Right lobe of liver (tissue), 6 donors: ENCODE measurements around the gene CAMK2B. TPM values are rescaled to one million over a fixed set of nuclear protein-coding genes. Genes with fewer than 3 reads are reported as not detected.
A peak's percentile ranks its signal among the peaks of the same experiment; 100 is the strongest.

Source experiments
- ATAC-seq, 4 donors: fragments of 200-7000 bp; cut with Tn5 transposase; one replicate each; pipeline ENCODE4 v1.9.1; 2020; ENCODE audit warnings: mild to moderate bottlenecking in 4 of 4, moderate library complexity in 4 of 4
- DNase-seq, 3 donors: peaks; one replicate each; pipeline ENCODE4 v3.0.0-alpha.2; 2020
- H3K27ac ChIP-seq, 3 donors: fragments of 200-600 bp; one replicate each; pipeline ENCODE4 v1.8.0; 2022
- H3K27me3 ChIP-seq, 2 donors: fragments of 200-600 bp; one replicate each; pipeline ENCODE4 v1.8.0; 2022
- H3K36me3 ChIP-seq, 4 donors: fragments of 200-600 bp; sonication (generic) in 1 of 4; one replicate each; pipeline versions ENCODE4 v1.5.1 to v1.8.0; 2017 to 2022; ENCODE audit warnings: control low read depth in 1 of 4
- H3K4me1 ChIP-seq, 4 donors: fragments of 200-600 bp; sonication (generic) in 1 of 4; one replicate each; pipeline versions ENCODE4 v1.5.1 to v1.8.0; 2017 to 2022; ENCODE audit warnings: control low read depth in 1 of 4
- H3K4me3 ChIP-seq, 3 donors: fragments of 200-600 bp; one replicate each; pipeline ENCODE4 v1.8.0; 2022
- H3K9me3 ChIP-seq, 4 donors: fragments of 200-600 bp; sonication (generic) in 1 of 4; one replicate each; pipeline versions ENCODE4 v1.5.1 to v1.8.0; 2017 to 2022; ENCODE audit warnings: control low read depth in 1 of 4
- CTCF ChIP-seq, 4 donors: fragments of 200-600 bp in 3 of 4; fragments of 450-650 bp in 1 of 4; IDR thresholded peaks; one replicate each; pipeline versions ENCODE4 v1.5.1 to v1.8.0; 2016 to 2022; ENCODE audit warnings: antibody characterized with exemption in 4 of 4, mild to moderate bottlenecking in 2 of 4
- POLR2A ChIP-seq: fragments of 450-650 bp; IDR thresholded peaks from one replicate; pipeline ENCODE4 v1.6.1; 2017; ENCODE audit warnings: antibody characterized with exemption, mild to moderate bottlenecking
- WGBS: methylation state at CpG from one replicate; pipeline ENCODE4 v1.1.6; 2018; ENCODE audit warnings: low coverage, low lambda C conversion rate; ENCODE audit not compliant: insufficient coverage; ENCODE audit errors: missing lambda C conversion rate; 5-methylcytosine and 5-hydroxymethylcytosine counted together
- intact Hi-C, 2 donors: fragments of 100-400 bp; cut with DNase I; formaldehyde crosslinking; loops; one replicate each; pipeline versions ENCODE4 v1.11.2 to v1.14.1; 2022
- total RNA-seq, 6 experiments: library from RNA; depleted of rRNA in 2 of 6; stranded (reverse); fragments of >200 nt in 2 of 6; fragmentation: NEBNext Ultra II Directional in 3 of 6; extraction: Animal tissue kit (Norgen Biotek cat#: 25700) in 3 of 6; gene quantifications; one replicate each; pipeline versions ENCODE4 v1.1.0 to v1.2.4, GENCODE V29; 2016 to 2023
- donor health status: DM: no; HTN: yes; CAD: no.
- donor health status: DM: no; HTN: no; CAD: no.
- donor health status: DM: no; HTN: no; CAD: no.
- donor health status: DM: no; HTN: yes; CAD: no.
- donor health status: DM: no; HTN: yes; CAD: no.

The CAMK2B gene
- total RNA-seq, 6 experiments from 2014 or later = 2.1 to 5.1 (median 3.3) TPM

DNA sequence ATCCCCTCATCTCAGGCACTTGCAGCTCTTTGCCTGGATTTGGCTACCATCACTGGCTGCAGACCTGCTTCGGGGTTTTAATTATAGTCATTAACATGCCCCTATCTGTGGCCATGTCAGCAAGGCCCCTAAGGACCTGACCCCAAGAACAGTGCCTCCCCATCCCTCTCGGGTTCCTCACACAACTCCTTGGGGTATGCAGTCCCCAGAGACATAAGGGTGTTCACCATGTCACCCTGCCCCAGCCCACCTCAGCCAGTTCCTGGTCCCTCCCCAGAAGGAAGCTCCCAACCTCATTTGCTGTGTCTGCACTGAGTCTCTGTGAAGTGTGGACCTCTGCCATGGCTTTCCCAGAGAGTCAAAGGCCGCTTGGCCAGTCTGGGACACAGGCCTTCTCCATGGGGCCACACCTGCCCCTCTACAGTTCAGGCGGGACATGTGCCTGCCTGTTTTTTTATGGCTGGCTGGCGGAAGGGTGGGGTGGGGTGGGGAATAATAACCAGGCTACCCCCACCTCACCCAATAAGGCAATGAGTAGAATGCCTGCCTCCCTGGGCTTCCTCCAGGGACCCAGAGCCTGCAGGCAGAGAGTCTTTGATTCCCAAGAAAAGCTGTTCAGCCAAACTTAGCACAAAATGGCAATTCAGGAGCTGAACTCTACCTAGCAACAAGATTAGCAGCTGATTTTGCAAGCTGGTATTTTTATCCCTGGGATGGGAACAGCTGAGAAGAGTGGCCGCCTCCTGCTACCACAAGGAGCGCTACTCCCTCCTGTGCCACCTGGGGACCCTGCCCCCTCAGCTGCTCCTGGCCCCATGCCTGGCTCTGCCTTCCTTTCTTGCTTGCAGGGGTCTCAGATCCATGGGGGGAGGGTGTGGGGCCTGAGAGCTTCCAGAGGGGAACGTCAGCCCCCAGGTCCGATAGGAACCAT lies 23.7 kb upstream of the CAMK2B start:
- Histone ChIP-seq H3K36me3 (no peaks in the 10 kb centered on the region), H3K27ac (no peak overlapping the region), H3K9me3 (no peaks in the 10 kb centered on the region), H3K4me3 (no peak overlapping the region), H3K4me1 (no peaks in the 10 kb centered on the region), H3K27me3 (no peaks in the 10 kb centered on the region)
- no peak for TF ChIP-seq CTCF (IDR thresholded peaks at IDR 0.05)
- no peak for TF ChIP-seq POLR2A
- no peak for DNase-seq
- 100% methylated on average over 1 of the region's 9 CpGs for WGBS
- intact Hi-C loops = no loop called here
- ATAC-seq = no peak

- intact Hi-C loops = no loop called here
Measured at GRCh38 chr7:44348300-44348699, 22.9 kb upstream of the CAMK2B start.

GRCh38 chr7:44347546-44348114 lies 22.2 kb upstream of the CAMK2B start:
- TF ChIP-seq CTCF (IDR thresholded peaks at IDR 0.05) (no peak), POLR2A (no peak)
- intact Hi-C loops = no loop called here
- ATAC-seq = peak in 1 of 4 donors; percentile 27

More at GRCh38 chr7:44348300-44348699, 22.9 kb upstream of the CAMK2B start:
- ATAC-seq = peak in 2 of 4 donors; percentile 19 to 49
- H3K4me1 ChIP-seq = no peaks in the 10 kb centered on the region
- no peaks in the 10 kb centered on the region for H3K27me3 ChIP-seq
- DNase-seq = no peak
- WGBS = no CpG with 5 or more reads among the region's 2 CpGs
- no peak overlapping the region for H3K4me3 ChIP-seq
- H3K9me3 ChIP-seq = no peaks in the 10 kb centered on the region
- H3K27ac ChIP-seq = no peak overlapping the region
- no peaks in the 10 kb centered on the region for H3K36me3 ChIP-seq
- peak in 1 of 4 donors; percentile 8 for TF ChIP-seq CTCF (IDR thresholded peaks at IDR 0.05)
- TF ChIP-seq POLR2A = no peak

GRCh38 chr7:44346063-44346462 lies 20.7 kb upstream of the CAMK2B start:
- ATAC-seq (no peak), DNase-seq (no peak)
- Histone ChIP-seq H3K9me3 (no peaks in the 10 kb centered on the region), H3K36me3 (no peaks in the 10 kb centered on the region), H3K27ac (no peak overlapping the region), H3K4me1 (no peaks in the 10 kb centered on the region), H3K27me3 (no peaks in the 10 kb centered on the region), H3K4me3 (no peak overlapping the region)
- 85% methylated on average over 2 of the region's 2 CpGs for WGBS
- TF ChIP-seq POLR2A = no peak
- no peak for TF ChIP-seq CTCF (IDR thresholded peaks at IDR 0.05)
- intact Hi-C loops = no loop called here

More at GRCh38 chr7:44347546-44348114, 22.2 kb upstream of the CAMK2B start:
- Histone ChIP-seq H3K27ac (no peak overlapping the region), H3K4me1 (no peaks in the 10 kb centered on the region), H3K9me3 (no peaks in the 10 kb centered on the region), H3K36me3 (no peaks in the 10 kb centered on the region), H3K27me3 (no peaks in the 10 kb centered on the region), H3K4me3 (no peak overlapping the region)
- DNase-seq = no peak
